Naive thymus-derived CD8-positive, alpha-beta T cell (primary cell): ENCODE results near the gene IL2RA. TPM values are rescaled to one million over a fixed set of nuclear protein-coding genes. Genes with fewer than 3 reads are reported as not detected.
"Not testable (repeated sequence)": the region's sequence is repeated elsewhere in the genome, so short reads cannot be mapped to it uniquely, and the experiment has no call there.

Experiments
- ATAC-seq, 2 donors: fragments of 150-1000 bp; cut with Tn5 transposase in 1 of 2; sonication (Bioruptor Pico), chemical (Tn5 transposase) in 1 of 2; 1 replicate in 1 of 2; 2 replicates in 1 of 2; pipeline ENCODE4 v1.10.0; 2021; ENCODE audit warnings: mild to moderate bottlenecking in 2 of 2, moderate library complexity in 2 of 2
- POLR2A ChIA-PET: fragments of 350-600 bp; sonication (Branson Sonifier 250); formaldehyde crosslinking; loops from one replicate; lab custom pipeline; 2021; ENCODE audit warnings: antibody characterized with exemption; lab: Charles Lee
- DNase-seq, 10 donors: peaks; one replicate each; pipeline versions ENCODE4 v3.0.0 to v3.0.0-alpha.2; 2020 to 2022
- H3K27ac Mint-ChIP-seq, 10 donors: one replicate each; pipeline ENCODE4 v1.8.0; 2020 to 2022; ENCODE audit warnings: mild to moderate bottlenecking in 10 of 10, mixed read lengths in 10 of 10, moderate library complexity in 4 of 10, inconsistent platforms in 1 of 10
- H3K27me3 Mint-ChIP-seq, 5 donors: one replicate each; pipeline ENCODE4 v1.8.0; 2021 to 2022; ENCODE audit warnings: mixed read lengths in 5 of 5
- H3K36me3 Mint-ChIP-seq, 3 donors: one replicate each; pipeline ENCODE4 v1.8.0; 2020 to 2022; ENCODE audit warnings: mixed read lengths in 3 of 3, mild to moderate bottlenecking in 2 of 3, inconsistent platforms in 1 of 3
- H3K4me1 Mint-ChIP-seq, 4 donors: one replicate each; pipeline ENCODE4 v1.8.0; 2021 to 2022; ENCODE audit warnings: mixed read lengths in 4 of 4
- H3K4me3 Mint-ChIP-seq, 10 donors: one replicate each; pipeline ENCODE4 v1.8.0; 2020 to 2022; ENCODE audit warnings: mild to moderate bottlenecking in 10 of 10, mixed read lengths in 10 of 10, moderate library complexity in 6 of 10, inconsistent platforms in 1 of 10
- H3K9me3 Mint-ChIP-seq, 9 donors: one replicate each; pipeline ENCODE4 v1.8.0; 2020 to 2022; ENCODE audit warnings: mixed read lengths in 9 of 9, mild to moderate bottlenecking in 3 of 9, inconsistent platforms in 1 of 9, moderate library complexity in 1 of 9
- polyA plus RNA-seq, 3 donors: library from polyadenylated mRNA; unstranded; fragments of 300-500 nt; fragmentation: Illumina TruSeq; gene quantifications; one replicate each; pipeline ENCODE4 v1.2.3, GENCODE V29; 2021
- total RNA-seq, 8 experiments: library from RNA in 2 of 8; stranded (reverse) in 2 of 8; gene quantifications; one replicate each; pipeline ENCODE4 v1.2.3 and lab custom pipeline; 2021 to 2026

Gene IL2RA
- total and polyA plus RNA-seq, 5 experiments from 2014 or later, result 0.07 to 1.4 (median 0.25) TPM

DNA sequence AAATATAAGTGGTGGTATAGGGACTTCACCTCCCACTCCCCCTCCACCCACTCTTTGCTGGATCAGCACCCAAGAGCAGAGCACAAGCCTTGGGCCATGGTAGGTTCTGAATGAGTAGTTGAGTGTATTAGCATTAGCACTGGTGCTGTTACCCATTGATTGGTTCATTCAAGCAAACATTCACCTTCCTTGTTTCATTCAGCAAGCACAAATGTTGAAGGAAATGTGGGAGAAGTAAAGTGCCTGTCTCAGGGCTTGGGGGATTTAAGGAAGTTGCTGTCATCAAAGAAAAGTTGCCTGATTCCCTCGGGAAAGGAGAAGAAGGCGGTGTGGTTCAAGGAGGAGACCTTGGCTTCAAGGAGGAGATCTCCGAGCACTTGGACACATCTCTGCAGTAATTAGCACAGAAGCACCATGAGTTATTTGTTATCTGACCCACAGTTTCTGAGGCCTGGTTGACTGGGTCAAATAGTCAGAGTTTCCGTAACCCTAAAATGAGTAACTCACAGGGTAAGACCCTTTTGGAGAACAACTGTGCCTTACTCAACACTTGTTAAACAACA lies 17.3 kb downstream of the IL2RA start:
- POLR2A ChIA-PET, result interaction anchor here (1.0 kb wide), 1 partner anchor 31 kb away, joined by 3 read pairs; no protein-coding TSS in a partner anchor

GRCh38 chr10:6044060-6044459 lies 18.1 kb downstream of the IL2RA start:
- peak in 3 of 10 donors; percentile 26 to 40 (median 39) for DNase-seq
- H3K4me1 Mint-ChIP-seq, result peaks cover 18 to 59% (median 51%) of the 10 kb centered on the region in 4 donors
- peak; percentile 92 to 95 for ATAC-seq
- peaks cover 0 to 3% (median 0%) of the 10 kb centered on the region in 3 donors for H3K36me3 Mint-ChIP-seq
- peak overlapping the region in 6 of 10 donors; percentile 2 to 83 (median 32) for H3K27ac Mint-ChIP-seq
- POLR2A ChIA-PET, result interaction anchor here (1.1 kb wide), 1 partner anchor 26 kb away, joined by 3 read pairs; no protein-coding TSS in a partner anchor
- peaks cover 0 to 4% (median 0%) of the 10 kb centered on the region in 9 donors for H3K9me3 Mint-ChIP-seq
- H3K27me3 Mint-ChIP-seq, result no peaks in the 10 kb centered on the region
- H3K4me3 Mint-ChIP-seq, result peak overlapping the region; percentile 52 to 87 (median 64)

More for the DNA sequence above, 17.3 kb downstream of the IL2RA start:
- peaks cover 22 to 63% (median 53%) of the 10 kb centered on the region in 4 donors for H3K4me1 Mint-ChIP-seq
- ATAC-seq (no peak), DNase-seq (no peak)
- no peaks in the 10 kb centered on the region for H3K27me3 Mint-ChIP-seq
- peak overlapping the region in 5 of 10 donors; percentile 4 to 83 (median 21) for H3K27ac Mint-ChIP-seq
- H3K36me3 Mint-ChIP-seq, result no peaks in the 10 kb centered on the region
- peak overlapping the region; percentile 33 to 87 (median 62) for H3K4me3 Mint-ChIP-seq
- no peaks in the 10 kb centered on the region for H3K9me3 Mint-ChIP-seq

- H3K27ac Mint-ChIP-seq, result peak overlapping the region in 2 of 10 donors; percentile 46 to 63
- H3K36me3 Mint-ChIP-seq, DNase-seq, ATAC-seq, H3K9me3 Mint-ChIP-seq, H3K27me3 Mint-ChIP-seq: not testable (repeated sequence)
- peak overlapping the region in 3 of 10 donors; percentile 3 to 59 (median 14) for H3K4me3 Mint-ChIP-seq
- POLR2A ChIA-PET, result interaction anchor here (1.1 kb wide), 1 partner anchor 25 kb away, joined by 3 read pairs; no protein-coding TSS in a partner anchor
- peaks cover 16 to 59% (median 51%) of the 10 kb centered on the region in 4 donors for H3K4me1 Mint-ChIP-seq
These were observed 18.8 kb downstream of the IL2RA start for GRCh38 chr10:6043377-6043776.

DNA sequence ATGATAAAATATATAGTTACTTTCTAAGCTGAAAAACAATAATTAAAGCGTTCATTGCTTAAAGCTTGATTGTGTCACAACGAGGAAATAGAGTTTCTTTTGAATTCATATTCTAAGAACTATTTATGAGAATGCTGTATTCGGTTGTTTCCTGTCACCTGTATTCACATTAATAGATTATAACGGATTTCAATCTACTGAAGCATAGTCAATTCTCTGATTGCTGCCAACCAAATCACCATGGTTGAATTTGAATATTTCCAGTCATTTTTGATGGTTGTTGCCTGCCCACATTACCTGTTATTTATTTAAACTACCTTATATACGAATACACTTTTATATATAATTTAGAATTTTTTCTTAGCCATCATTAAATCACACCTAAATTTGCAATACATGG lies 22.0 kb downstream of the IL2RA start:
- POLR2A ChIA-PET, result no interaction called here
- no peak overlapping the region for H3K27ac Mint-ChIP-seq
- H3K9me3 Mint-ChIP-seq, result peaks cover 0 to 10% (median 0%) of the 10 kb centered on the region in 9 donors
- peaks cover 0 to 9% (median 0%) of the 10 kb centered on the region in 3 donors for H3K36me3 Mint-ChIP-seq
- H3K27me3 Mint-ChIP-seq, result no peaks in the 10 kb centered on the region
- H3K4me3 Mint-ChIP-seq, result no peak overlapping the region
- no peak for ATAC-seq
- peaks cover 28 to 55% (median 52%) of the 10 kb centered on the region in 4 donors for H3K4me1 Mint-ChIP-seq
- no peak for DNase-seq

DNA sequence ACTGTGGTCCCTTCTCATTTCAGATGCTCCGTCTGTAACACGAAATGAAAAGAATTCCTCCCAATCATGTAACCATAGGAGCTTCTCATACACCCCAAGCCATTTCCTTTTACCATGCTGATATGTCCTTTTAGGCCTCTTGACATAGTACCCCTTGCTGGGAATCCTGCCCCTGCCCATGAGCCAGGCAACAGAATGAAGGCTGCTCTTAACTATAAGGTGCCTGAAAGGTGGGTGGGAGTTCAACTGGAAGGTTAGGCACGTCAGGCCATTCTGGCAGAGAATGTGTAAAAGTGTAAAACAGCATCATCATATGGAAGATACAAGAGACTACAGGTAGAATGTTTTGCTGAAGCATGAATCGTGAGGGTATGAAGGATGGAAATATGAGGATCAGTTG lies 22.5 kb downstream of the IL2RA start:
- Mint-ChIP-seq H3K9me3 (peaks cover 0 to 10% (median 0%) of the 10 kb centered on the region in 9 donors), H3K27ac (no peak overlapping the region), H3K36me3 (peaks cover 0 to 9% (median 0%) of the 10 kb centered on the region in 3 donors), H3K4me3 (no peak overlapping the region), H3K4me1 (peaks cover 26 to 50% (median 47%) of the 10 kb centered on the region in 4 donors), H3K27me3 (no peaks in the 10 kb centered on the region)
- POLR2A ChIA-PET, result no interaction called here
- DNase-seq (no peak), ATAC-seq (no peak)

GRCh38 chr10:6038071-6038631 lies 24.0 kb downstream of the IL2RA start:
- Mint-ChIP-seq H3K4me1 (peaks cover 17 to 40% (median 36%) of the 10 kb centered on the region in 4 donors), H3K27ac (peak overlapping the region; percentile 38 to 92 (median 74)), H3K36me3 (peaks cover 0 to 9% (median 0%) of the 10 kb centered on the region in 3 donors), H3K4me3 (peak overlapping the region in 8 of 10 donors; percentile 26 to 68 (median 48)), H3K27me3 (no peaks in the 10 kb centered on the region), H3K9me3 (peaks cover 0 to 10% (median 0%) of the 10 kb centered on the region in 9 donors)
- ATAC-seq (peak; percentile 77 to 82), DNase-seq (peak in 2 of 10 donors; percentile 26 to 28)
- POLR2A ChIA-PET, result interaction anchor here (0.8 to 2.6 kb wide), 8 partner anchors 11 to 61 kb away, joined by 3 to 12 read pairs (median 6); partner anchors contain the start of genes IL15RA and IL2RA

- ATAC-seq (peak; percentile 21 to 55), DNase-seq (no peak)
- Mint-ChIP-seq H3K27me3 (no peaks in the 10 kb centered on the region), H3K4me1 (peaks cover 17 to 37% (median 35%) of the 10 kb centered on the region in 4 donors), H3K36me3 (peaks cover 0 to 9% (median 0%) of the 10 kb centered on the region in 3 donors), H3K9me3 (peaks cover 0 to 10% (median 0%) of the 10 kb centered on the region in 9 donors), H3K4me3 (peak overlapping the region in 6 of 10 donors; percentile 24 to 68 (median 39)), H3K27ac (peak overlapping the region in 9 of 10 donors; percentile 47 to 92 (median 75))
- POLR2A ChIA-PET, result interaction anchor here (0.8 to 2.6 kb wide), 7 partner anchors 12 to 49 kb away, joined by 3 to 12 read pairs (median 7); partner anchors contain the start of gene IL2RA
These were observed 24.7 kb downstream of the IL2RA start for GRCh38 chr10:6037422-6037821.

DNA sequence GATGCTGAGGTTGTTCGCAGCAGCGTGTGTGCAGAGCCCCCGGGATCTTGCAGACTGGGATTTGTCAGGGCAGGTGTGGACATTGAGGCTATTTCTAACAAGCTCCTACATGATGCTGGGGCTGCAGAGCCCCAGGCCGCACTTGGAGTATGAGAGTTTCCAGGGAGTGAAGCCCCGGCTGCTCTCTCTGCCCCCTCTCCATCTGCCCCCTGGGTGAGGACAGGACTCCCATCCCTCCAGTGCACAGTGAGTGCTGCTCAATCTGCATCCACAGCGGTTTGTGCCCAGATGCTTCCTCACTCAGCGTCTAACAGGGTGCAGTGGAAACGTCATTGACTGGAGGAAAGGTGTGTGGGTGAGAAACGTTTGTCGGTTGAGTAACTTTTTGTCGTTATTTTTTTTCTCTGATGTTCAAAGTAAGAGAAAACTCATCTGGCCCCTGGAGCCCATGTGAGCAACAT lies 25.3 kb downstream of the IL2RA start:
- H3K4me3 Mint-ChIP-seq, result peak overlapping the region in 4 of 10 donors; percentile 28 to 50 (median 36)
- H3K9me3 Mint-ChIP-seq, result peaks cover 0 to 10% (median 0%) of the 10 kb centered on the region in 9 donors
- H3K4me1 Mint-ChIP-seq, result peaks cover 17 to 37% (median 35%) of the 10 kb centered on the region in 4 donors
- H3K36me3 Mint-ChIP-seq, result peaks cover 0 to 9% (median 0%) of the 10 kb centered on the region in 3 donors
- peak overlapping the region in 8 of 10 donors; percentile 37 to 92 (median 80) for H3K27ac Mint-ChIP-seq
- DNase-seq (no peak), ATAC-seq (peak; percentile 50 to 67)
- POLR2A ChIA-PET, result interaction anchor here (1.7 to 2.6 kb wide), 3 partner anchors 14 to 50 kb away, joined by 7 to 10 read pairs (median 9); partner anchors contain the start of gene IL2RA
- H3K27me3 Mint-ChIP-seq, result no peaks in the 10 kb centered on the region

- Mint-ChIP-seq H3K27ac (peak overlapping the region in 3 of 10 donors; percentile 37 to 87 (median 51)), H3K4me3 (no peak overlapping the region), H3K36me3 (peaks cover 0 to 9% (median 0%) of the 10 kb centered on the region in 3 donors), H3K9me3 (peaks cover 0 to 10% (median under 1%) of the 10 kb centered on the region in 9 donors), H3K27me3 (no peaks in the 10 kb centered on the region), H3K4me1 (peaks cover 17 to 37% (median 35%) of the 10 kb centered on the region in 4 donors)
- POLR2A ChIA-PET, result interaction anchor here (1.0 to 2.6 kb wide), 2 partner anchors 13 to 50 kb away, joined by 3 to 7 read pairs; no protein-coding TSS in a partner anchor
- no peak for ATAC-seq
- DNase-seq, result peak in 1 of 10 donors; percentile 12
These were observed 26.1 kb downstream of the IL2RA start for GRCh38 chr10:6035931-6036575.

GRCh38 chr10:6035101-6035834 lies 26.9 kb downstream of the IL2RA start:
- peaks cover 17 to 37% (median 35%) of the 10 kb centered on the region in 4 donors for H3K4me1 Mint-ChIP-seq
- peak in 1 of 10 donors; percentile 15 for DNase-seq
- ATAC-seq, result no peak
- peak overlapping the region in 2 of 10 donors; percentile 75 to 87 for H3K27ac Mint-ChIP-seq
- H3K27me3 Mint-ChIP-seq, result no peaks in the 10 kb centered on the region
- no peak overlapping the region for H3K4me3 Mint-ChIP-seq
- peaks cover 0 to 12% (median 7%) of the 10 kb centered on the region in 9 donors for H3K9me3 Mint-ChIP-seq
- POLR2A ChIA-PET, result interaction anchor here (1.0 kb wide), 1 partner anchor 14 kb away, joined by 3 read pairs; no protein-coding TSS in a partner anchor
- peaks cover 0 to 13% (median 2%) of the 10 kb centered on the region in 3 donors for H3K36me3 Mint-ChIP-seq

DNA sequence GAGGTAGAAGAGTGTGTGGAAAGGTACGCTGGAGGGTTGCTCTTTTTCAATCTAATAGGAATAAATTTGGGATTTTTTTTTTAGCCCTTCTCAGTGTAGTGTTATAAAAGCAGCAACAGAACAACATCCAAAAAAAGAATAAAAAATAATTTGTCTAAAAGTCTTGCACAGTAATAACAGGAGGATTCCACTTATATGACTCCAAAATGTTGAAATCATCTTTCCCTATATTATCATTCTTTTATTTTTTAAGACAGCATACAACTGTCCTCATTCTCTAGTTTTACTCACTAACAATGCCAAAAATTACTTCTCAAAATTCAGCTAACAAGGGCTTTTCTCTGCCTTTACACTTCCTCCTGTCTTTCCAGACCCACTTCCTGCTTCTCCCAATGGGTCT lies 27.8 kb downstream of the IL2RA start:
- peaks cover 2 to 14% (median 10%) of the 10 kb centered on the region in 9 donors for H3K9me3 Mint-ChIP-seq
- H3K4me1 Mint-ChIP-seq, result peaks cover 17 to 35% (median 32%) of the 10 kb centered on the region in 4 donors
- H3K4me3 Mint-ChIP-seq, result no peak overlapping the region
- H3K27ac Mint-ChIP-seq, result peak overlapping the region in 2 of 10 donors; percentile 8 to 29
- DNase-seq (no peak), ATAC-seq (no peak)
- peaks cover 0 to 17% (median 3%) of the 10 kb centered on the region in 3 donors for H3K36me3 Mint-ChIP-seq
- H3K27me3 Mint-ChIP-seq, result no peaks in the 10 kb centered on the region
- POLR2A ChIA-PET, result interaction anchor here (1.2 kb wide), 1 partner anchor 17 kb away, joined by 4 read pairs; no protein-coding TSS in a partner anchor
